GM12872 (cell line): ENCODE measurements around the gene C22orf39.

Experiments used
- TF ChIP-seq, protein P1 (sequence below): IDR thresholded peaks from 3 replicates; pipeline ENCODE4 v1.5.1; 2011; ENCODE audit warnings: low read depth, mild to moderate bottlenecking, low read length, moderate library complexity; ENCODE audit not compliant: insufficient read depth

Gene C22orf39

DNA sequence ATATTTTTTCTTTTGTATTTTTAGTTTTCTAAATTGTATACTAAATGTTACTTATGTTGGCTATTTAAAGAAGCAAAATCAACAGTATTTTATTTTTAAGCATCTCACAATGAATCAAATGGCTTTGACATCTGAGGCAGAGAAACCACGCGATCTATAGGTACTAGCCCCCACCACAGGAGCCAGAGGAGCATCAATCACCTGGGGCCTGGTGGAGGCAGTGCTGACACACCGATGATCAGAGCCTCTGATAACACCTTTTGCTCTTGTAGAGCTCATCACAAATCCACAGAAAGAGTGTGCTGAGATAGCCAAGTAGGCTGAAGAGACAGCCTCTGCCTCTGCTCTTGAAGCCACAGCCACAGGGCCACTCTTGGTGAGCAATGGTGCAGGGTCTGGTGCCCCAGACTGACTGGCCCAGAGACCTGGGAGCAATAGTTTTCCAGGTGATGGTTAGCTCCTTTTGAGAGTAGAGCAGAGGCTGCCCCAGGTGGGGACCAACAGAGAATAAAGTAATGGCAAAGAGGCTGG, 41.2 kb downstream of the C22orf39 start:
- TF ChIP-seq, protein P1, sequence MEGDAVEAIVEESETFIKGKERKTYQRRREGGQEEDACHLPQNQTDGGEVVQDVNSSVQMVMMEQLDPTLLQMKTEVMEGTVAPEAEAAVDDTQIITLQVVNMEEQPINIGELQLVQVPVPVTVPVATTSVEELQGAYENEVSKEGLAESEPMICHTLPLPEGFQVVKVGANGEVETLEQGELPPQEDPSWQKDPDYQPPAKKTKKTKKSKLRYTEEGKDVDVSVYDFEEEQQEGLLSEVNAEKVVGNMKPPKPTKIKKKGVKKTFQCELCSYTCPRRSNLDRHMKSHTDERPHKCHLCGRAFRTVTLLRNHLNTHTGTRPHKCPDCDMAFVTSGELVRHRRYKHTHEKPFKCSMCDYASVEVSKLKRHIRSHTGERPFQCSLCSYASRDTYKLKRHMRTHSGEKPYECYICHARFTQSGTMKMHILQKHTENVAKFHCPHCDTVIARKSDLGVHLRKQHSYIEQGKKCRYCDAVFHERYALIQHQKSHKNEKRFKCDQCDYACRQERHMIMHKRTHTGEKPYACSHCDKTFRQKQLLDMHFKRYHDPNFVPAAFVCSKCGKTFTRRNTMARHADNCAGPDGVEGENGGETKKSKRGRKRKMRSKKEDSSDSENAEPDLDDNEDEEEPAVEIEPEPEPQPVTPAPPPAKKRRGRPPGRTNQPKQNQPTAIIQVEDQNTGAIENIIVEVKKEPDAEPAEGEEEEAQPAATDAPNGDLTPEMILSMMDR: no peak

- TF ChIP-seq, protein P1: no peak
These were observed 41.9 kb downstream of the C22orf39 start for GRCh38 chr22:19405652-19406051.

DNA sequence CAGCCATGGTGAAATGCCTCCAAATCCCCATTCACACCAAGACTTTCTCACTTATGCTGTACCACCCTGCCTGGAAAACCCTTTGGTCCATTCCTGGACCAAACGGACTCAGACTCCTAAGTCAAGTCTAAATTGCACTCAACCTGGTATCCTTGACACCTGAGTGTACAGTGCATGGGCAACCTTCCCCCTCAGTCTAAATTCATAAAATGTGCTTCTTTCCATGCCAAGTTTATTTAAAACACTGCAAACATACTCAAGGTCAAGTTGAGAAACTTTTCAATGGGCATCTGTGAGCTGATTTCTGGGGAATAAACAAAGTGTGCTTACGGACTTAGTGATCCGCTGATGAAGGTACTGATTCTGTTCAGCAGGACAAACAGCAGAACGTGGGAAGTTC, 42.4 kb downstream of the C22orf39 start:
- TF ChIP-seq, protein P1: no peak

DNA sequence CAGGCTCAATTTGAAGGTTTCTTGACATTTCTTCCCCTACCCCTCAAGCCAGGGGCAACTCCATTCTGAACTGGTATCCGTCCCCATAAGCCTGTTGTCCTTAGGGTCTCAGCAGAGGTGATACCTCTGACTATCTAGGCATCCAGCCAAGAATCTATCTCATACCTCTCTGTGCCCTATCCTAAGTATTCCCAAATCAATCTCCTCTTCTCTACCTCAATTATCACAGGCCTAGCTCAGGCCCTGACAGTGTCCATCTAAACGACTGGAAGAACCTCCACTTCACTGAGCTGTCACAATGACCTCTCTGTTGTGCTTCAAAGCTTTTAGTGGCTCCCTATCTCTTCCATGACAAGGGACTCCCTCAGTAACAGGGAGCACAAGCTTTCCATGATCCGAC, 42.8 kb downstream of the C22orf39 start:
- TF ChIP-seq, protein P1: no peak

- TF ChIP-seq, protein P1: no peak
These were observed 44.8 kb downstream of the C22orf39 start for GRCh38 chr22:19402642-19403191.

DNA sequence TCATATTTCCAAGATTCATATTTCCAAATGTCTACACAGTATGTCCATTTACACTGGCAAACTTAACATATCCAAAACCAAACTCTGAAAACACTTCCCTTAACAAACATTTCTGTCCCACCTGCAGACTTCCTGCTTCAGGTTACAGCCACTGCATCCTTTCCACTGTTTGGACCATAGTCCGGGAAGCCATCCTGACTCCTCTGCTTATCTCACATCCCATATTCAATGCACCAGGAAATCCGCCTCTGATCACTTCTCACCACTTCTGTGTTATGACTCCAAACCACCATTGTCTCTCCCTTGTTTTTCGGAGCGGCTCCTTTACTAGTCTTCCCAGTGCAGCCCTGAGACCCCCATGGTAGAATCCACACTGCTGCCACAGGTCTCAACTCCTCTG, 46.0 kb downstream of the C22orf39 start:
- TF ChIP-seq, protein P1: no peak

GRCh38 chr22:19400881-19401280, 46.6 kb downstream of the C22orf39 start:
- TF ChIP-seq, protein P1: no peak
